Measurements from ENCODE around the gene CAT. TPM values are rescaled to one million over a fixed set of nuclear protein-coding genes. Genes with fewer than 3 reads are reported as not detected.

CAT gene
- total RNA-seq, 1 experiment from 2014 or later, result 26.6 TPM

DNA sequence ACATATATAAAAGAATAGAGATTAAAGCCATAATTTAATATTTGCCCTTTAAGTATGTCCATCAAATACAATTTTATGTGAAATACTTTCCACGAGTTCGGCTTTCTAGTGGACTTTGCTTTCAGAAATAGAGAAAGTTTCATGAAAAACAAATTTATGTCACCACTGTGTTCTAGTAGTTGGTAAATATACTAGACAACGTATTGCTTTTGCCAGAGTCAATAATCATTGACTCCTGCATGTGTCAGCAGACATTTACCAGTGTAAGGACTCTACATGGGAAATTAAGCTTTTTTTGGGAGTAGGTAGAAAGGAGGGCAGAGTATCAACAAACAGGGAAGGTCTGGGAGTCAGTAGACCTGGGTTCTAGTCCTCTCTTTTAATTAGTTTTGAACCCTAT is 32.3 kb upstream of the CAT start:
- DNase-seq (ENCODE audit: low spot score), result no peak
- intact Hi-C loops (cut with micrococcal nuclease; ENCODE audit: unreplicated experiment), result no loop called here
- Histone ChIP-seq H3K9me3 (ENCODE audit: low read depth, low read length, poor library complexity, severe bottlenecking) (no peaks in the 10 kb centered on the region), H3K27ac (ENCODE audit: low read depth, low read length, poor library complexity, severe bottlenecking) (no peak overlapping the region), H3K4me3 (ENCODE audit: low read depth, low read length, poor library complexity, severe bottlenecking) (no peak overlapping the region), H3K4me1 (ENCODE audit: insufficient read depth, low read length, poor library complexity, severe bottlenecking) (peaks cover 4% of the 10 kb centered on the region), H3K36me3 (ENCODE audit: insufficient read depth, low read length, poor library complexity, severe bottlenecking) (no peaks in the 10 kb centered on the region), H3K27me3 (replicated peaks; ENCODE audit: insufficient read depth, low read depth, low read length, poor library complexity) (peaks cover 21% of the 10 kb centered on the region)
- TF ChIP-seq EZH2 (IDR thresholded peaks at IDR 0.05; ENCODE audit: borderline replicate concordance, low read depth, low read length, poor library complexity, severe bottlenecking), result no peak
- TF ChIP-seq, protein P1, sequence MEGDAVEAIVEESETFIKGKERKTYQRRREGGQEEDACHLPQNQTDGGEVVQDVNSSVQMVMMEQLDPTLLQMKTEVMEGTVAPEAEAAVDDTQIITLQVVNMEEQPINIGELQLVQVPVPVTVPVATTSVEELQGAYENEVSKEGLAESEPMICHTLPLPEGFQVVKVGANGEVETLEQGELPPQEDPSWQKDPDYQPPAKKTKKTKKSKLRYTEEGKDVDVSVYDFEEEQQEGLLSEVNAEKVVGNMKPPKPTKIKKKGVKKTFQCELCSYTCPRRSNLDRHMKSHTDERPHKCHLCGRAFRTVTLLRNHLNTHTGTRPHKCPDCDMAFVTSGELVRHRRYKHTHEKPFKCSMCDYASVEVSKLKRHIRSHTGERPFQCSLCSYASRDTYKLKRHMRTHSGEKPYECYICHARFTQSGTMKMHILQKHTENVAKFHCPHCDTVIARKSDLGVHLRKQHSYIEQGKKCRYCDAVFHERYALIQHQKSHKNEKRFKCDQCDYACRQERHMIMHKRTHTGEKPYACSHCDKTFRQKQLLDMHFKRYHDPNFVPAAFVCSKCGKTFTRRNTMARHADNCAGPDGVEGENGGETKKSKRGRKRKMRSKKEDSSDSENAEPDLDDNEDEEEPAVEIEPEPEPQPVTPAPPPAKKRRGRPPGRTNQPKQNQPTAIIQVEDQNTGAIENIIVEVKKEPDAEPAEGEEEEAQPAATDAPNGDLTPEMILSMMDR (conservative IDR thresholded peaks at IDR 0.05; ENCODE audit: low read depth, low read length), result no peak
- BruUV-seq (replicated peaks), result no TSS peak
- POLR2A ChIA-PET (ENCODE audit: low non-redundant PET), result interaction anchor here (0.7 kb wide), 1 partner anchor 691 kb away, joined by 3 read pairs; no protein-coding TSS in a partner anchor
- CTCF ChIA-PET, result no interaction called here

DNA sequence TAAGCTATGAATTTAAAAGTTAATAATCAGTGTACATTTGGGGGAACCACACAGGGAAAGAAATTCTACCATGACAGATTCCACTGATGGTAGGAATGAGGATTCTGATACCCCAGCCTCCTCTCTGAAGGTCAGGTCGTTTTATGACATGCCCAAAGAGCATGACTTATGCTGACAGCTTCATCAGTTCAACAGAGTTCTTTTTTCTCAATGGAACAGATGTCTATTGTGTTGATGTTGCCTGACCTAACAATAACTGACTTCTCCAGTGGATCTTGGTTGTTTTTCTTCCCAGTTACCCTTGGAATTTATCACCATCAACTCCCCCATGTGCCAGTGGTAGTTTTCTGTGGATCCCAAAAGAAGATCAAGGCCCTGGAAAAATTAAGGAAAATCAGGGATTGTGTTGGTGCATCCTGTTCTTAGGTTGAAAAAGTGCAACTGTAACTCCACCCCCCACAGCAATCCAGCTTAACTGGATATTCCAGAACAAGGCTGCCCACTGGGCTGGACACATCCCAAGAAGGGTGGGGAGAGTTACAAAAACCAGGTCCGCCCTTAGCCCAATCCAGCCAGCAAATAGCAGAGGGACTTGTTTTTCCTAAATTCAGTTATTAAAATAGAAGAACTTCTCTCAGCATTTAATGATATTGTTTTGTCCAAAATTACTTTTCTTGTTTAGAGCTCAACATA is 31.5 kb upstream of the CAT start:
- no peak for DNase-seq (ENCODE audit: low spot score)
- intact Hi-C loops (cut with micrococcal nuclease; ENCODE audit: unreplicated experiment), result no loop called here
- TF ChIP-seq, protein P1 (conservative IDR thresholded peaks at IDR 0.05; ENCODE audit: low read depth, low read length), result no peak
- TF ChIP-seq EZH2 (IDR thresholded peaks at IDR 0.05; ENCODE audit: borderline replicate concordance, low read depth, low read length, poor library complexity, severe bottlenecking), result no peak
- H3K4me1 ChIP-seq (ENCODE audit: insufficient read depth, low read length, poor library complexity, severe bottlenecking), result peaks cover 4% of the 10 kb centered on the region
- no peaks in the 10 kb centered on the region for H3K9me3 ChIP-seq (ENCODE audit: low read depth, low read length, poor library complexity, severe bottlenecking)
- CTCF ChIA-PET, result no interaction called here
- no TSS peak for BruUV-seq (replicated peaks)
- POLR2A ChIA-PET (ENCODE audit: low non-redundant PET), result interaction anchor here (0.5 to 0.7 kb wide), 2 partner anchors 179 to 692 kb away, joined by 3 to 8 read pairs; no protein-coding TSS in a partner anchor
- H3K36me3 ChIP-seq (ENCODE audit: insufficient read depth, low read length, poor library complexity, severe bottlenecking), result no peaks in the 10 kb centered on the region
- H3K27ac ChIP-seq (ENCODE audit: low read depth, low read length, poor library complexity, severe bottlenecking), result no peak overlapping the region
- peaks cover 21% of the 10 kb centered on the region for H3K27me3 ChIP-seq (replicated peaks; ENCODE audit: insufficient read depth, low read depth, low read length, poor library complexity)
- H3K4me3 ChIP-seq (ENCODE audit: low read depth, low read length, poor library complexity, severe bottlenecking), result no peak overlapping the region

GRCh38 chr11:34408580-34409172 is 30.1 kb upstream of the CAT start:
- Histone ChIP-seq H3K4me3 (ENCODE audit: low read depth, low read length, poor library complexity, severe bottlenecking) (no peak overlapping the region), H3K9me3 (ENCODE audit: low read depth, low read length, poor library complexity, severe bottlenecking) (peaks cover 12% of the 10 kb centered on the region), H3K36me3 (ENCODE audit: insufficient read depth, low read length, poor library complexity, severe bottlenecking) (no peaks in the 10 kb centered on the region), H3K27ac (ENCODE audit: low read depth, low read length, poor library complexity, severe bottlenecking) (no peak overlapping the region), H3K27me3 (replicated peaks; ENCODE audit: insufficient read depth, low read depth, low read length, poor library complexity) (peaks cover 21% of the 10 kb centered on the region), H3K4me1 (ENCODE audit: insufficient read depth, low read length, poor library complexity, severe bottlenecking) (peaks cover 4% of the 10 kb centered on the region)
- no peak for DNase-seq (ENCODE audit: low spot score)
- no TSS peak for BruUV-seq (replicated peaks)
- intact Hi-C loops (cut with micrococcal nuclease; ENCODE audit: unreplicated experiment), result no loop called here
- no peak for TF ChIP-seq EZH2 (IDR thresholded peaks at IDR 0.05; ENCODE audit: borderline replicate concordance, low read depth, low read length, poor library complexity, severe bottlenecking)
- TF ChIP-seq, protein P1 (conservative IDR thresholded peaks at IDR 0.05; ENCODE audit: low read depth, low read length), result no peak
- POLR2A ChIA-PET (ENCODE audit: low non-redundant PET), result no interaction called here
- CTCF ChIA-PET, result interaction anchor here (0.6 kb wide), 1 partner anchor 10 kb away, joined by 6 read pairs; no protein-coding TSS in a partner anchor
